GM10266 (cell line): ENCODE data around the gene POLR1F.

Source experiments
- DNase-seq: peaks from one replicate; pipeline ENCODE4 v3.0.0; 2012; ENCODE audit errors: extremely low spot score
- TF ChIP-seq, protein P1 (sequence below): IDR thresholded peaks from 2 replicates; pipeline ENCODE4 v1.5.1; 2012; ENCODE audit warnings: mild to moderate bottlenecking, low read depth; ENCODE audit not compliant: control insufficient read depth, insufficient read depth; ENCODE audit errors: missing control alignments

POLR1F gene

GRCh38 chr7:19728716-19729115, 19.9 kb upstream of the POLR1F start:
- no peak for DNase-seq
- TF ChIP-seq, protein P1, sequence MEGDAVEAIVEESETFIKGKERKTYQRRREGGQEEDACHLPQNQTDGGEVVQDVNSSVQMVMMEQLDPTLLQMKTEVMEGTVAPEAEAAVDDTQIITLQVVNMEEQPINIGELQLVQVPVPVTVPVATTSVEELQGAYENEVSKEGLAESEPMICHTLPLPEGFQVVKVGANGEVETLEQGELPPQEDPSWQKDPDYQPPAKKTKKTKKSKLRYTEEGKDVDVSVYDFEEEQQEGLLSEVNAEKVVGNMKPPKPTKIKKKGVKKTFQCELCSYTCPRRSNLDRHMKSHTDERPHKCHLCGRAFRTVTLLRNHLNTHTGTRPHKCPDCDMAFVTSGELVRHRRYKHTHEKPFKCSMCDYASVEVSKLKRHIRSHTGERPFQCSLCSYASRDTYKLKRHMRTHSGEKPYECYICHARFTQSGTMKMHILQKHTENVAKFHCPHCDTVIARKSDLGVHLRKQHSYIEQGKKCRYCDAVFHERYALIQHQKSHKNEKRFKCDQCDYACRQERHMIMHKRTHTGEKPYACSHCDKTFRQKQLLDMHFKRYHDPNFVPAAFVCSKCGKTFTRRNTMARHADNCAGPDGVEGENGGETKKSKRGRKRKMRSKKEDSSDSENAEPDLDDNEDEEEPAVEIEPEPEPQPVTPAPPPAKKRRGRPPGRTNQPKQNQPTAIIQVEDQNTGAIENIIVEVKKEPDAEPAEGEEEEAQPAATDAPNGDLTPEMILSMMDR, result no peak

DNA sequence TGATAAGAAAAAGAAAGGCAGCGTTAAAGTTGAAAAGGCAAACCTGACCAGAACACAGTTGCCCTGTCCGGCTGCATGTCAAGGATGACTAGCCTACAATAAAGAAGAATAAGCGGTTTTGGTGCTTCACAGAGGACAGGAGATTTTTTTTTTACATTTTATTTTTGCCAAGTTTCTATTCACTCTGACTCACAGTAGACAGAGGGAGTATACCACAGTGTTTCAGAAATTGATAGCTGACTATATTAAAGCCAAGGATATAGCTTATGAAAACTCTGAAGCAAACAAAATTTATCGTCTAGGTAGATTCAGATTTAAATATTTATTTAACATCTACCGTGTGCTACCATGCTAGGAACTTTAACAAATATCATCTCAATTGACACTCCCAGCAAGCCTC, 16.9 kb upstream of the POLR1F start:
- DNase-seq, result no peak
- TF ChIP-seq, protein P1, result no peak

GRCh38 chr7:19715499-19715898, 6.7 kb upstream of the POLR1F start:
- no peak for DNase-seq
- TF ChIP-seq, protein P1, result no peak

GRCh38 chr7:19713676-19714075, 4.8 kb upstream of the POLR1F start:
- TF ChIP-seq, protein P1, result peak; percentile 42
- DNase-seq, result no peak

DNA sequence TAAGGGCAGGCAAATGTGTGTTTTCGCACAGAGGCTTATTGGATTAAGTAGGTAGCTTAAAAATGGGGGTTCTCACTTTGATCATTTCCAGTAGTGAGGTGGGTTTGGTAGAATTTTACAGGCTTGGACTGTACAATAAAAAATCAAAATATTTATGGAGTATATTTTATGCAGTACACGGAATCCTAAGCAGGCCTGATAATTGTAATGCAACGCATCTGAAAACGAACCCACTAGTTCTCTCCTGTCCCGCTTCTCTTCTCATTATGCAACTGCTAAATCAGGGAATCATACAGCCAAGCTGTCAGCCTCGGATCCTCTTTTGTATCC, 377 bp upstream of the POLR1F start:
- TF ChIP-seq, protein P1, result no peak
- no peak for DNase-seq

GRCh38 chr7:19707240-19707639, 1.6 kb downstream of the POLR1F start:
- TF ChIP-seq, protein P1, result no peak
- DNase-seq, result no peak

DNA sequence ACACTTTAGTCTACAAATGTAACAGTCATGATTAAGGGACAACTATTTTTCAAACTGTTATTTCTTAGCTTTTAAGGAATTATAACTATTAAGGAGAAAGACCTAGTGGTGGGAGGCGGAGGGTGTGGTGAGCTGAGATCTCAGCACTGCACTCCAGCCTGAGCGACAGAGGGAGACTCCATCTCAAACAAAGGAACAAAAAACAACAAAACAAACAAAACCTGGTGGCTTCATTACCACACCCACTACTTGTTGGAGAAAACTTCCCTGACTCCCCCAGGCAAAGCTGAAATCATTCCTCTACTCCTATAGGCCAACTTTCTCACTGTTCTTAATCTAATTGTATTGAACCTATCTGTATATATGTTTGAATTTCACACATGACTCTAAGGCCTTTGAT, 3.2 kb downstream of the POLR1F start:
- no peak for DNase-seq
- TF ChIP-seq, protein P1, result no peak

DNA sequence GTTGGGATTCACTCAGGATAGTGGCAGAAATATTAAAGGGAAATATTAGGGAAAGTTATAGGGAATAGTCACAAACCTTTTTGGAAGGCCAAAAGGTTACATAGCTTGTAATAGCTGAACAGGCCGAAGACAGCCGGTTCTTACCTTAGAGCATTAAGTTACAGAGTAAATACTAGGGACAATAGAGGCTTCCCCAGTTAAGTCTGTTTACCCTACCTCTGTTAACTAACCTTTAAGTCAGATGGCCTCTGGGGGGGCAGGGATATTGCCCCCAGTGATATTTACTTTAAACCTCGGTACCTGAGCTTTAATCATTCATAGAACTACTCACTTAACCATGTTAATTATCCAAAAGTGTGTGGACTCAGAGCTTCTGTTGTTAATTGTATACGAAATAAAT, 7.4 kb downstream of the POLR1F start:
- no peak for DNase-seq
- TF ChIP-seq, protein P1, result no peak
